Umbilical cord (tissue), 2 donors: ENCODE measurements around the gene KIF18B. TPM values are rescaled to one million over a fixed set of nuclear protein-coding genes. Genes with fewer than 3 reads are reported as not detected.
A peak's percentile ranks its signal among the peaks of the same experiment; 100 is the strongest.

ENCODE experiments used
- DNase-seq: peaks from one replicate; pipeline ENCODE4 v3.0.0-alpha.2; 2015; ENCODE audit warnings: low spot score
- total RNA-seq: library from RNA; depleted of rRNA; stranded (reverse); fragments of >200 nt; gene quantifications from one replicate; pipeline ENCODE4 v1.2.3, GENCODE V29; 2014; ENCODE audit warnings: low replicate concordance; ENCODE audit not compliant: insufficient read depth

Gene KIF18B
- total RNA-seq, 1 donor from 2014 or later = 1.4 TPM

DNA sequence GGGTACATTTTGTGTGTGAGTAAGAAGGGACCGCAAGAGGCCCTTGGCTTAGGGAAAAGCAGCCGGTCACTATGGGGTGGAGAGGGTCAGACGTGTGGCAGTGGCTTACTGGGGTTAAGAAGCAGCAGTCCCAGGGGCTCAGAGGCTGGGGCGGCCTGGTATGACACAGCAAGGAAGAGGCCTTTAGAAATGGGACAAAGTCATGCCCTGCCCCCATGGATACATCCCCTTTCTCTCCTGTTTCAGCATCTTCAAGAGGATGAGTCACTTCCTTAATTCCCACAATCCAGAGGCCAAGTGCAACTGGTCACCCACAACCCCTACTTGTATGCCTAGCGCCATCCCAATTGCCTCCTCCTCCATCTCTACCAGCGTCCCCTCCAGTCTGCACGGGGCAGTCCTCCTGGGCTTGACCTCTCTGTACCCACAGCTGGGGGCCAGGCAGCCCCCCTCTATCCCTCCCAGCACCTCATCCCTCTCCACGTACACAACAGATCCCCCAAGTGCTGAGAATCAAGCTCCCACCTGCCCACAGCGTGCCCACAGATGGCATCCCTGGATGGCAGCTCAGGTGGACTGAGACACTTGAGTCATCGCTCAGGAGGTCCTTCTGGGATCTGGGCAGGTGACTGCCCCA is 41.4 kb downstream of the KIF18B start:
- DNase-seq = peak; percentile 67

DNA sequence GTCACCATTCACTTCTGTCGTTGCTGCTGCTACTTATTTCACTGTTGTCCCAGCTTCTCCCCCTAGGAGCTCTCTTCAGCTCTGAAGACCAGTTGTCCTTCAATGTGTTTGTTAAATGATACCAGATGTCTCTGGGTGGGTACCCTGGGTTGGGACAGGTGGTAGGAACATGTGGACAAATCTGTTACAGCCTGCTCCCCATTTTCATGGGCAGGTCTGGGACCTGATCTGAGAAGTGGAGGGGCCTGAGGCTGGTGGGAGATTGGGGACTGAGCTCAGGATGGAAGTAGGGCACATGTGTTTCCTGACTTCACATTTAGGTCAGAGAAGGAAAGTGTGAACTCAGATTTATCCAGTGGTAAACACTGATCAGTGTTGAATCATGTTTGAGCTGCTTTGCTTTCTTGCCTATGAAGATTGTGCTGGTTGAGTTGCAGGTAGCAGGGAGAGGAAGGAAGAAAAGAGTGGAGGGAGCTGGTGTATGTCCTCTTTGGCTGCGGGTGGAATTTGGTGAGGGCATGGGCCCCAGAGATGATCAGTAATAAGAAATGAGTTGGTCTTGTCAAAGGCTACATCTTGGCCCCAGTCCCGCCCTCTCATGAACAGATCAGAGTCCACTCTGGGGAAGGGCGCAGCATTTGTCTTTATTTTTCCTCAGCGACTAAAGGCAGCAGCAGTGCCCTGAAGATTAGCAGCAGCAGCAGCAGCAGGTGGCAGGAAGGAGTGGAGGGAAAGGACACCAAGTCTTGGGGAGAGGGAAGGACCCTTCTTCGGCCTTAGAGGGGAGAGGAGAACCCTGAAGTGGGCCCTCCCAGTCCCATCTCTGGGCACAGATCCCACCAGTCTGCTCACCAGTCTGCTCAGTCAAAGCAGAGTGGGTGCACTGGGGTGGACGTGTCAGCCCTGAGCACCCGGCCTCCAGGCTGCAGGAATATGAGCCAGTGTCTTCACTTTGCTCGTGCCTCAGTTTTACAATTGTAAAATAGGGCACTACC is 42.3 kb downstream of the KIF18B start:
- no peak for DNase-seq

DNA sequence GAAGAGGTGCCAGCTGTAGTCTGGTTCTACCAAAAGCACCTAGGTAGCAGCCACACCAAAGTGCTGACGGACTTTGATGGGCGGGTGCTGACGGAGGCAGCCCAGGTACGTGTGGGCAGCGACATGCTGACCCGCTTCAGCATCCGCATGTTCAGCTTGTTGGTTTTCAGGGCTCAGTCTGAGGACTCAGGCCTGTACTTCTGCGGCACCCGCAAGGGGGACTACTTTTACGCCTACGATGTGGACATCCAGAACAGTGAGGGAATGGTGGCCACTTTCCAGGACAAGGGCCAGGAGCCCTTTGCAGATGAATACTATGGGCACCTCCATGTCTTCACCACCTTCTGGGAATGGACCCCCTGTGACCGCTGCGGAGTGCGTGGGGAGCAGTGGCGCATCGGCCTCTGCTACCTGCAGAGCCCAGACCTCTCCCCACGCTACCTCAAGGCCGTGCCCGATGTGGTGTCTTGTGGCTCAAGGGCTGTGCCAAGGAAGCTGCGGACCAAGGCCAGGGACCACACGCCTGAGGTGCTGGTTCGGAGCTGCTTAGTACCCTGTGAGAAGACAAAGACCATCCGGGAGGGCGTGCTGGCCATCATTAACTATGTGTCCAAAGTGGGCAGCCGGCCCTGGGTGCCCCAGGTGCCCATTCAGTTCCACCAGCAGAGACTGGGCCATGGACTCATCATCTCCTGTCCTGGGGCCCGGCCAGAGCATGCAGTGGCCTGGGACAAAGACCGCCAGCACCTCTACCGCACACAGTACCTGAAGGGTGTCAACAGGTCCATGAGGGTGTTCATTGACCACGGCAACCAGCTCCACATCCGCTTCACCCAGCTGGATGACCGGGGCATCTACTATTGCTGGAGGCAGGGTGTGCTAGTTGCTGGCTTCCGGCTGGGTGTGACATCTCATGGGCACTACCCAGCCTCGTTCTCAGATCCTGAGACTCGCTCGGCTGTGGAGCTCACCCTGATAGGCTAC is 43.3 kb downstream of the KIF18B start:
- no peak for DNase-seq

DNA sequence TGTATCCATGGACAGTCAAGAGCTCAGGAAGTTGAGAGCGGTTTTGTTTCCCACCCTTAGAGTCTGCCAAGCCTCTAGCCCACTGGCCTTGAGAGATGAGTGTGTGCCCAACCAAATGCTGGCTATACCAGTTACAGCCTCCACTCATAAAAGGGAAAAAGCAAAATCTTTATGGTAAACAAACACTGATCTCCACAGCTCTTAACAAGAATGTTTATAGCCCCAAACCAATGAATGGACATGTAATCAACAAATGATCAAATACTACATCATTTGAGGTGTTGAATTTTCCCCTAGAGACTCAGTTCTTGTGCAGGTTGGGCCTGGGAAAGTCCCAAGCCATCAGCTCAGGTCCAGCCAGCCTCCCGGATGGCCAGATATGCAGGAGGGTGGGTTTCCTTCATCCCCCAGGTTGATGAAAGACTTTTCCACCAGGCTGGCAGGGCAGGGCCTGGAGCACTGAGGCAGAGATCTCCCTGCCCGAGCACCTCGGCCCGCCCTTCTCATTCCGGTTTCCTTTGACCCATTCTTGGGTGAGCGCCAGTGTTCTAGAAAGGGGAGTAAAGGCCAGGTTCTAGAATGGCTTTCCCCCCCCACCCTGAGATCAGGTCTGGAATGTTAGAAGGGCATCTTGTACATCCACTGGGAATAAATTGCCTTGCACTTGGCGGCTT is 44.4 kb downstream of the KIF18B start:
- DNase-seq = no peak

DNA sequence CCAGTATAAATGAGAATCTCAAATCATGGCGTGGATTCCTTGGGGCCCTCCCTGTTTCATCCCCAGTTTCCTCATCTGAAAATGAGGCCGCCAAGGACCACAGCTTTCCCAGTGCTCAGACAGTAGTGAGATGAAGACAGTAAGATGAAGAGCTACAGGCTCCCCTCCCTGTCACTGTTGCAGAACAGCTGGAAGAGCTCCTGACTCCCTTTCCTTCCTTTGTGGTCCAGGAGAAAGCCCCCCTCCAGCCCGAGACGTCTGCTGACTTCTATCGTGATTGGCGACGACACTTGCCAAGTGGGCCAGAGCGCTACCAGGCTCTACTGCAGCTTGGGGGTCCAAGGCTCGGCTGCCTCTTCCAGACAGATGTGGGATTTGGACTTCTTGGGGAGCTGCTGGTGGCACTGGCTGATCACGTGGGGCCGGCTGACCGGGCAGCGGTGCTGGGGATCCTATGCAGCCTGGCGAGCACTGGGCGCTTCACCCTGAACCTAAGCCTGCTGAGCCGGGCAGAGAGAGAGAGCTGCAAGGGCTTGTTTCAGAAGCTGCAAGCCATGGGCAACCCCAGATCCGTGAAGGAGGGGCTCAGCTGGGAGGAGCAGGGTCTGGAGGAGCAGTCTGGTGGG is 45.3 kb downstream of the KIF18B start:
- no peak for DNase-seq

DNA sequence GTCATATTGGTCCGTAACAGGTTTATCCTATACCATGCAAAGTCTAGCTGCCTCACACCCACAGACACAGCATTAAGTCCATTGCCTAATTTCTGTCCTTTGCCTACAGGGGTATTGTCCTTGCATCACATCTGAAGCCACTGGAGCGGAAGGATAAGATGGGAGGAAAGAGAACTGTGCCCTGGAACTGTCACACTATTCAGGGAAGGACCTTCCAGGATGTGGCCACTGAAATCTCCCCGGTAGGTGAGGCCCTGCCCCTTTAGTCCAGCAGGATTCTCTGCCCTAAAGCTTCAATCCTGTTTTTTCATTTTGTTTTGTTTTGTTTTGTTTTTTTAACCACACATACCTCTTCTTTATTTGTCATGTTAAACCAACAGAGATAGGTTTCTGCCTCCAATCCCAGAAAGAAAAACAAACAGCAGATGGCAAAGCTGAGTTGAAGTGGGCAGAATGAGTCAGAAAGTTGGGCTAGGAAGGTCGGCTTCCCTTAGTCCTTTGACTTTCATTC is 46.1 kb downstream of the KIF18B start:
- no peak for DNase-seq

DNA sequence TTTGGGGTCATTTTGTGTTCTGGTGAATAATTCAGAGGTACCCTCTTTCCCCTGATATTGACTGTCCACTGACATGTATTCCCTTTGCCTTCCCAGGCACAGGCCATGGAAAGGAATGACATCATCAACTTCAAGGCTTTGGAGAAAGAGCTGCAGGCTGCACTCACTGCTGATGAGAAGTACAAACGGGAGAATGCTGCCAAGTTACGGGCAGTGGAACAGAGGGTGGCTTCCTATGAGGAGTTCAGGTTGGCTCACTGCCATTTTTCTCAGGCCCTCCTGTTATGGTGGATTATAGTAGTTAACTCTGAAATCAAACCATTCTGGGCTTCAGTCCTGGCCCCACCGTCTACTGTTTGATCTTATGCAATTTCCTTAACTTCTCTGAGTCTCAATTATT is 46.7 kb downstream of the KIF18B start:
- DNase-seq = peak; percentile 90

DNA sequence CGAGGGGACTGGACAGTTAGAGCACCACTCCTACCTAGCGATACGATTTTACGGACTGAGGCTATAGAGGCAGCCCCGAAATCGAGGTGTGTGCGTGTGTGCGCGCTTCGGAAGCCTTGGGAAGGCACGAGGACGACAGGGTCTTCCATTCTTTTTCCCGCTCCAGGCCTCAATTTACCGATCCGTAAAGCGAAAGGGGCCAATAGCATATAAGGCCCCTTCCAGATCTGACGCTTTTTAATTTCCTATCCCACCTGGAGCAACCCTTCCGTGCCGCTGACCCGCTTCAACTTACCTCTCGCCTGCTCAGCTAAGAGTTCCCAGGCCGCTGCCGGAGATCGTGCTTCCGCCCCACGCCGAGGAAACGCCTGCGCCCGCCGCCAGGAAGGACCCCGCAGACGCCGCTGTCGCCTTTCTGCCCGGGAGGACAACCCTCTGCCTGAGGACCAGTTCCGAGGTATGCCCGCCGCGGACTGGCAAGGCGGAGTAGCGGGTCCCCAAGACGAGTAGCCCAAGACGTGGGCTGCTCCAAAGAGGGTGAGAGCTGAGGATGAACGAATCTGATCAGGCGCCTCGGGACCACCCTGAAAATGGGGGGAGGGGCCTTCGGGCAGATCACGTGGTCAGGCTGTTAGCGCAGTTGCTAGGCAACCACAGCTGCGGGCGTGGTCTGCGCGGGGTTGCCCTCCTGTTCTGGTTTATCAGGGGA is 48.3 kb downstream of the KIF18B start, which contains the start of gene EFTUD2:
Gene EFTUD2 (minus strand): TSS at position 372 of the 709 bp plus-strand sequence. CDS start 4,924 bp downstream, outside the sequence.
- peak; percentile 93 for DNase-seq

DNA sequence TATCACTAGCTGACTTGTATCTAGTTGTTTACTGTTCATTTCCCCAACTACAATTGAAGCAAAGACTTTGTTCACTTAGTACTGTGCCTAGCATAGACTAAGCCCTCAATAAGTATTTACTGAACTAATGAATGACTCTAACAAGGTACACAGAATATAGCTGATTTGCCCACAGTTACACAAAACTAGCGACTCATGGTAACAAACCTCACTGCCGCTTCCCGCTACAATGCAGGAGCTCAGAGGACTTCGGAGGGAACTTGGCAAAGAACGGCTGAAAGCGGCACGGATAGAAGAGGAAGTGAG is 48.9 kb downstream of the KIF18B start:
- DNase-seq = no peak

DNA sequence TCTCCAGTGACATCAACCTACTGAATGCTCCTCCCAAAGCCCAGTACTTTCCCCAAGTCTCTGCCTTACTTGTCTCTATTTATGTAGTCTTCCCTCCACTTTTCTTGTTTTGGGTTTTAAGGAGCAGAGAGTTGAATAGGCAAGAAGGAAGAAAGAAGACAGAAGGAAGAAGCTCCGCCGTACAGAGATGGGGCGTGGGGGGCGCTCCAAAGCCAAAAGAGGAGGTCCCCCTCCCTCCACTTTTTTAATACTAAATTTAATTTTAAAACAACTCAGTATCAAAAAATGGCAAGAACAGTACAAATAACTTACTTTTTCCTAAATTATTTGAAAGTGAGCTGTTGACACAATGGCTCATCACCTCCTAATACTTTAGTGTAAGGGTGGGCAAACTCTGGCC is 52.9 kb downstream of the KIF18B start:
- DNase-seq = no peak

DNA sequence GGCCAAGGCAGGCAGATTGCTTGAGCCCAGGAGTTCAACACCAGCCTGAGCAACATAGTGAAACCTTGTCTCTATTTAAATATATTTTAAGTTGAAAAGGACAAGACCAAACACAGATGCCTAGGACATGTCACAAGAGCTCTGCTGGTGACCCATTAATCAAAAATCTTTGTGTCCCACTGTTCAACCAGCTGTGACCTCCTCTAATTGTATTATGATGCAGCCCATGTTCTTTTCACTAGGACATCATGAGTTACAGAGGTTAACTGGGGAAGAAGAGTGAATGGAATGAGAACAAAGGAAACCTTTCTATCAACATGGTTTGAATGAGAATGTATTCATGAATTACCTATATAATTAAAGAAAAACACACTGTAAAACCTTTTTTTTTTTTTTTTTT is 55.3 kb downstream of the KIF18B start:
- DNase-seq = no peak

DNA sequence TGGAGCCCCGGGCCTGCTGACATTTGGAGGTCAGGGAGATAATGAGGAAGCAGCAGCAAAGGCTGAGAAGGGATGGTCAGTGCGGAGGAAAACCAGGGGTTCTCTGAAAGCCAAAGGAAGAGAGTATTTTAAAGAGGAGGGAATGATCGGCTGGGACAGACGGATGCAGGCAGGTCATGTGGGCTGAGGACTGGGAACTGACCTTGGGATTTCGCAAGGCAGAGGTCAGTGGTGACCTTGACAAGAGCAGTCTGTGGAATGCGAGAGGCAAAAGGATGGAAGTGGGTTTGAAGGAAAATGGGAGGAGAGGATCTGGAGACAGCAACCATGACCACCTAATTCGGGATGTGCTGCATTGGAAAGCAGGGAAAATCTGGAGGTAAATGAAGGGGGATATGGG is 58.6 kb downstream of the KIF18B start:
- no peak for DNase-seq

DNA sequence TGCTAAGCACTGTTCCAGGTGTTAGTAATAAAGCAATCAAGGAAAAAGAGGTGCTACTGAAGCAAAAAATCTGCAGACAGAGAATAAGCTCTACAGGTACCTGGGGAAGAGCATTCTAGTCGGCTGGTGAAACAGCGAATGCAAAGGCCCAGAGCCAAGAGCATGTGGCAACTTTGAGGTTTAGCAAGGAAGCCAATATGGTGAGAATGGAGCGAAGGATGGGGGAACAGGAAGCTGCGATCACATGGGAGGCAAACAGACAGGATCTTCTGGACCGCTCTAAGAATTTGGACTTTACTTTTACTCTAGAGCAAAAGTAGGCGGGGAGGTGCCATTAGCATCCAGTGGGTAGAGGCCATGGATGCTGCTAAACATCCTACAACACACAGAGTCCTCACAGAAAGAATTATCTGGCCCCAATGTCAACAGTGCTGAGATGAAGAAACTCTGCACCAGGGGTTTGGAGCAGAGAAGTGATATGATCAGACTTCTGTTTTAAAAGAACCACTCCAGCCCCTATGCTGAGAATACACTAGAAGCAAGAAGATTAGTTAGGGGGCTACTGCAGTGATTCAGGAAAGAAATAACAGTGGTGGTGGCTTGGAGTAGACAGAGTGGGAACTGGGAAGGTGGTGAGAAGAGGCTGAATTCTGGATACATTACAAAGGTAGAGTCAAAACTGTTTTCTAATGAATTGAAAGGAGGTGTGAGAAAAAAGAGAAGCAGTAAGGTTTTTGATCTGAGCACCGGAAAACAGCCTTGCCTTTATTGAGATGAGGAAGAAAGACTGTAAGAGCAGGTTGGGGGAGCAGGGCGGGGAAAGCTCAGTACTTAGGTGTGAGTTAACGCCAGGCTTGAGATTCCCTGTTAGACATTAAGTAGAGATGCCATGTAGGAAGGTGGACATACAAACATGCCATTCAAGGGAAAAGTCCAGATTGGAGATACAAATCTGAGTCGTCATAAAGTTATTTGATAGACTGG is 59.3 kb downstream of the KIF18B start:
- DNase-seq = no peak

DNA sequence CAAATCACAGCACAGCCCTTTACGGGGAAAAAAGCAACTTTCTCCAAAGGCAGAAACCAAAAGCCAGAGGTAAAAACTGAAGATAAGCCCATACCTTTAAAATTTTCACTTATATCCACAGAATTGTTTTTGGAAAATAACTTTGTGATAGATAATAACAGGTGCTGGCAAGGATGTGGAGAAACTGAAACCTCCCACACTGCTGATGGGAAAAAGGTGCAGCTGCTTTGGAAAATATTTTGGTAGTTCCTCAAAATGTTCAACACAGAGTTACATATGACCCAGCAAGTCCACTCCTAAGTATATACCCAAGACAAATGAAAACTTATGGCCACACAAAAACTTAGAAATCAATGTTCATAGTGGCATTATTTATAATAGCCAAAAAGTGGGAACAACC is 60.6 kb downstream of the KIF18B start:
- no peak for DNase-seq

DNA sequence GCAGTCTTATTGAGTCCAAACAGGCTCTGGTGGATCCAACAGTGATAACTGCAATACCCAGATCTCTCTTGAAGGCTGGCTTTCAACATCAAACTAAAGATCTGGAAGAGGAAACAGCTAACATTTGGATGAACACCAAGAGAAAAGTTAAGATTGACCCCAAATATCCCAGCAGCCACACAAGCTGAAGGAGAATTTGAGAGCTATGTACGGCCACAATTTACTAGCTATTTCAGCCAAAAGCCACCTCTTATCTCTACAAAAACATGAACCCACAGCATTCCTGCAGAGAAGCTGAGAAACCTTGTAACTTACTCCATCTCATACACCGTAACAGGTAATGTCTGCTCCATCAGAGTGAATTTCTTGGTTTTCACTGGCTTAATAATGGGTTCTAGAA is 62.6 kb downstream of the KIF18B start:
- no peak for DNase-seq

DNA sequence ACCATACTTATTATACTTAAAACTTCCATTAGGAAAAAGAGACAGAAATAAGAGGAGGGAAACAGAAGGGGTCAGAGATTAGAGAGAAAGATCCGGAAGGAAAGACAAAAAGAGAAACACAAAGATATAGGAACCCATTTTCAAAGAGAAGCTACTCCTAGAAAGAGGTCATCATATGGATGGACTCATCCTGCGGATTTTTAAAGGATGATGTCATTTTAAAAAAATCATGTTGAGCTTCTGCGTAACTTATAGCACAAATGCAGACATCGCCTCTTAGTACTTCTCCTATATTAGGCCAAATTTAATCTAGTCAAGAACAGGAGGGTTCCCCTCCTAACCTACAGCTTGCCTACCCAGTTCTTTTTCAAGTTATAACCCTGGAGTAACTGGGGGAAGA is 66.4 kb downstream of the KIF18B start:
- peak; percentile 13 for DNase-seq

DNA sequence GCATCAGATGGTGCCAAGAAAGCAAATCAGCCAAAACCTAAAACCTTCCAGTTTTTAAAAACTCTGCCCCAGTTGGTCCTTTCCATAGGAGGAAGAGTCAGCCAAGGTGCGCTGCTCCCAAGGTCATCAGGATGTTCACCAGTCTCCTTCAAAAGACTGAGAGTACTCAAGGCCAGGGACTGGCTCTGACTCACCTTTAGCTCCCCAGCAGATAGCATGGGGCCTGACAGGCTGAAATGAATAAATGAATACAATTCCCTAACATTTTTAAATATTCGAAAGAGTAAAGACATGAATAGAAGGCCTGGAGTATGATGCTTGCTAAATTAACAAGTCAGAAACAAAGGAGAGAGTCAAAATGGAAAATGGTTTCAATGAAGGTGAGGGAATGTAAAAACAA is 67.5 kb downstream of the KIF18B start:
- no peak for DNase-seq

DNA sequence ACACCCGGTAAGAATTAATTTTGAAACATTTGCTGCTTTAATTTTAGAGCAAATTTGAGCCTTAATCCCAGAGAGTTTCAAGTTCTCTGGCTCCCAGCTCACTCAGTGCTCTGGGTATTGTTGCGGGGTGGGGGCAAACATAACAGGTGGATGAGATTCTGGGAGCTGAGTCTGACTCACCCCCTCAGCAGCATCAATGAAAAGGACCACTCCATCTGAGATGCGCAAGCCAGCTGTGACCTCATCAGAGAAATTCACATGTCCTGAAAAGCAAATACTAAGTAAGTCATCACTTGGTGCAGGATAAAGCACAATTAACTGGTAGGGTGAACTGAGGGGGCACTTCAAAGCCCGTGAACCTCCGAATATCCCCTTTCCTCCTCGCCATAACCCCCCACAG is 68.2 kb downstream of the KIF18B start:
- DNase-seq = no peak
